ENCODE measurements around the gene S100A1. TPM values are rescaled to one million over a fixed set of nuclear protein-coding genes. Genes with fewer than 3 reads are reported as not detected.
"Not testable (repeated sequence)": the region's sequence is repeated elsewhere in the genome, so short reads cannot be mapped to it uniquely, and the experiment has no call there.

Gene S100A1
- total RNA-seq, 1 donor from 2014 or later, result 1.3 TPM

DNA sequence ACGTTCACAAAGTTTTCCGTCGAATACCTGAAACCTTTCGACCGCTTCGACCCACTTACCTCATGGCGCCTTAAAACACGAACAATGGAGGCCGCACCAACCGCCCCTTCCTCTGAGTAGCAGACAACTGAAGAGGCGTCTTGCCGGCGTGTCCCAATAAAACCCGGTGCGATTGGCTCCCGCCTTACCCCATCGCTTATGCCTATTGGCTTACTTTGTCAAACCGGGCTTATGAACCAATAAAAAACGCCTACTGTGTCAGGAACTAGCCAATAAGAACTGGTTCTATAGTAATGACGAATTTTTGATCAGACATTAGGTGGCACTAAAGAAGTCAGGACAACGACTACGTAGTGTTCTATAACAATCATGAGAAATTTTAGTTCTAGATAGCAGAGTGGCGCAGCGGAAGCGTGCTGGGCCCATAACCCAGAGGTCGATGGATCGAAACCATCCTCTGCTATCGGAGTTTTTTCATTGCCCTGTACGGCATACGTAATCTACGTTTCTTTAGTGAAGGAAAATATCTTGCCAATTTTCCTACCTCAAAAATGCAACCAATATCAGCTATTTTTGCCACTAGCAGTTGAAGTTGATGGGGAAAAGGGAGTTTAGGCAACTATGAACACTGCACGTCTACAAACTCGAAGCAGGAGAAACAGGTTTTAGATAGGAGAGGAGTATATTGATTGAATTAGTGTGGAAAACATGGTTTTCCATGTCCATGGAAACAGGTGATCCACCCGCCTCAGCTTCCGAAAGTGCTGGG is 42.8 kb downstream of the S100A1 start, which contains the start of gene ILF2:
Gene ILF2, minus strand, starts transcription at position 135 of the 769 bp plus-strand sequence. Its CDS starts 71 bp downstream, at position 64.
- TF ChIP-seq, protein P1, sequence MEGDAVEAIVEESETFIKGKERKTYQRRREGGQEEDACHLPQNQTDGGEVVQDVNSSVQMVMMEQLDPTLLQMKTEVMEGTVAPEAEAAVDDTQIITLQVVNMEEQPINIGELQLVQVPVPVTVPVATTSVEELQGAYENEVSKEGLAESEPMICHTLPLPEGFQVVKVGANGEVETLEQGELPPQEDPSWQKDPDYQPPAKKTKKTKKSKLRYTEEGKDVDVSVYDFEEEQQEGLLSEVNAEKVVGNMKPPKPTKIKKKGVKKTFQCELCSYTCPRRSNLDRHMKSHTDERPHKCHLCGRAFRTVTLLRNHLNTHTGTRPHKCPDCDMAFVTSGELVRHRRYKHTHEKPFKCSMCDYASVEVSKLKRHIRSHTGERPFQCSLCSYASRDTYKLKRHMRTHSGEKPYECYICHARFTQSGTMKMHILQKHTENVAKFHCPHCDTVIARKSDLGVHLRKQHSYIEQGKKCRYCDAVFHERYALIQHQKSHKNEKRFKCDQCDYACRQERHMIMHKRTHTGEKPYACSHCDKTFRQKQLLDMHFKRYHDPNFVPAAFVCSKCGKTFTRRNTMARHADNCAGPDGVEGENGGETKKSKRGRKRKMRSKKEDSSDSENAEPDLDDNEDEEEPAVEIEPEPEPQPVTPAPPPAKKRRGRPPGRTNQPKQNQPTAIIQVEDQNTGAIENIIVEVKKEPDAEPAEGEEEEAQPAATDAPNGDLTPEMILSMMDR (IDR thresholded peaks at IDR 0.05; ENCODE audit: insufficient read depth, low read length, poor library complexity, severe bottlenecking), result peak; percentile 27
- H3K4me3 ChIP-seq (ENCODE audit: low read depth, low read length), result peak within 1 kb of the TSS; percentile 98
- H3K27me3 ChIP-seq (ENCODE audit: control insufficient read depth, insufficient read depth, low read length), result no peaks in the 10 kb centered on the region
- H3K36me3 ChIP-seq (ENCODE audit: control insufficient read depth, insufficient read depth, low read length), result no peaks in the 10 kb centered on the region
- DNase-seq (ENCODE audit: low read depth), result peak; percentile 100

DNA sequence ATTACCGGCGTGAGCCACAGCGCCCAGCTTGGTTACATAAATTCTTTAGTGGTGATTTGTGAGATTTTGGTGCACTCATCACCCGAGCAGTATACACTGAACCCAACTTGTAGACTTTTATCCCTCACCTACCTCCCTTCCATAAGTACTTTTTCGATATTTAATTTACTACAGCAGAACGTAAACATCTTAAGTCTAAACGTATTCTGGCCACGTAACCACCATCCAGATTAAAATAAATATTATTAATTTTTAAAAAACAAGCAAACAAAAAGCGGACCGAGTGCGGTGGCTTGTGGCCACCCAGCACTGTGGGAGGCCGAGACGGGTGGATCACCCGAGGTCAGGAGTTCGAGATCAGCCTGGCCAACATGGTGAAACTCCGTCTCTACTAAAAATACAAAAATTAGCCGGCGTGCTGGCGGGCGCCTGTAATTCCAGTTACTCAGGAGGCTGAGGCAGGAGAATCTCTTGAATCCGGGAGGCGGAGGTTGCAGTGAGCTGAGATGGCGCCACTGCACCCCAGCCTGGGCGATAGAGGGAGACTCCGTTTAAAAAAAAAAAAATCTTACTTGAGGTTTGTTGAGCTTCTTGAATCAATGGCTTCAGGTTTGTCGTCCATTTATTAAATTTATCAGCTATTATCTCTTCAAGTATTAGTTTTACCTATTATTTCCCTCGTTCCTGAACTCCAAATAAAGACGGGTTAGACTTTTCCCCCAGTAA is 43.6 kb downstream of the S100A1 start:
- not testable (repeated sequence) for H3K27me3 ChIP-seq (ENCODE audit: control insufficient read depth, insufficient read depth, low read length); H3K36me3 ChIP-seq (ENCODE audit: control insufficient read depth, insufficient read depth, low read length); DNase-seq (ENCODE audit: low read depth)
- H3K4me3 ChIP-seq (ENCODE audit: low read depth, low read length), result peak overlapping the region; percentile 39

DNA sequence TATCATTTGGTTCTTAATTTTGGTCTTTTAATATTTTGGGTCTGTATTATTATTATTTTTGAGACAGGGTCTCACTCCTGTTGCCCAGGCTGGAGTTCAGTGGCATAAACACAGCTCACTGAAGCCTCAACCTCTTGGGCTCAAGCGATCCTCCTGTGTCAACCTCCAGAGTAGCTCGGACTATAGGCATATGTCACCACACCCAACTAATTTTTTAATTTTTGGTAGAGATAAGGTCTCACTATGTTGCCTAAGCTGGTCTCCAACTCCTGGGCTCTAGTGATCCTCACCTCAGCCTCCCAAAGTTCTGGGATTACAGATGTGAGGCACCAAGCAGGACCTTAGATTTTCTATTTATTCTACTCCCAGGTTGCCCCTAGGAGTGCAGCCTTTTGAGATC is 45.3 kb downstream of the S100A1 start:
- DNase-seq (ENCODE audit: low read depth), result no peak
- no peak overlapping the region for H3K4me3 ChIP-seq (ENCODE audit: low read depth, low read length)
- peaks cover 8% of the 10 kb centered on the region for H3K27me3 ChIP-seq (ENCODE audit: control insufficient read depth, insufficient read depth, low read length)
- no peaks in the 10 kb centered on the region for H3K36me3 ChIP-seq (ENCODE audit: control insufficient read depth, insufficient read depth, low read length)
- TF ChIP-seq, protein P1 (IDR thresholded peaks at IDR 0.05; ENCODE audit: insufficient read depth, low read length, poor library complexity, severe bottlenecking), result no peak

DNA sequence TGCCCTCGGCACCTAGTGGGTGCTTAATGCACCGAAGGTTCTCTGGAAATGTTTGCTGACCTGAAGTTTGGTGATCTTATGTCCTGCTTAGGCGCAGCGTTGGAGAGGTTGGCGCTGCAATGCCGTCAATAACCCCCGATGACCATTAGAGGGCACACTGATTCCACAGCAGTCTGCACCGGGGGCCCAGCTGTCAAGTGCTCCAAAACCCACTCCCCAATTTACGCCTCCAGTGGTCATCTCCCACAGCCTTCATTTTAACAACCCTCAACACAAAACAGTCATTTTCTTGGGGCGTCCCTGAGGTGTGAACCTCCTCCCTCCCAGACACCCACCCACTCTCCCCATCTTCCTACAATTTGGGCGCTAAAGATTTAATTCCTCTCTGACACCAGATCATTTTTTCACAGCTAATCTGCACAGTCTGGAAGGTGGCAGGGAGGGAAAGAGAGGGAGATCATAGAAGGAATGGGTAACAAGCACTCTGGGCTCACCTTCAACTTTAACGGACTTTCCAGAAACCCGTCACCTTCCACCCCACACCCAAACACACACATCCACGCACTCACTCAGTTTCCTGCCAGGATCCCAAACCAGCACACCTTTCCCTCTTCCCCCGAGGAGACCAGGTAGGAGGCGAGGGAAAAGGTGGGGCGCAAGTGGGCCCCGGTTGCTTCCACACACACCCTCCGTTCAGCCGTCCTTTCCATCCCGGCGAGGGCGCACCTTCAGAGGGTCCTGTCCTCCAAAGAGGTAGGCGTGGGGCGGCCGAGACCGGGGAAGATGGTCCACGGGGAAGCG is 49.7 kb downstream of the S100A1 start:
- peaks cover 32% of the 10 kb centered on the region for H3K27me3 ChIP-seq (ENCODE audit: control insufficient read depth, insufficient read depth, low read length)
- TF ChIP-seq, protein P1 (IDR thresholded peaks at IDR 0.05; ENCODE audit: insufficient read depth, low read length, poor library complexity, severe bottlenecking), result peak; percentile 88
- no peak for DNase-seq (ENCODE audit: low read depth)
- peak overlapping the region; percentile 52 for H3K4me3 ChIP-seq (ENCODE audit: low read depth, low read length)
- H3K36me3 ChIP-seq (ENCODE audit: control insufficient read depth, insufficient read depth, low read length), result no peaks in the 10 kb centered on the region

DNA sequence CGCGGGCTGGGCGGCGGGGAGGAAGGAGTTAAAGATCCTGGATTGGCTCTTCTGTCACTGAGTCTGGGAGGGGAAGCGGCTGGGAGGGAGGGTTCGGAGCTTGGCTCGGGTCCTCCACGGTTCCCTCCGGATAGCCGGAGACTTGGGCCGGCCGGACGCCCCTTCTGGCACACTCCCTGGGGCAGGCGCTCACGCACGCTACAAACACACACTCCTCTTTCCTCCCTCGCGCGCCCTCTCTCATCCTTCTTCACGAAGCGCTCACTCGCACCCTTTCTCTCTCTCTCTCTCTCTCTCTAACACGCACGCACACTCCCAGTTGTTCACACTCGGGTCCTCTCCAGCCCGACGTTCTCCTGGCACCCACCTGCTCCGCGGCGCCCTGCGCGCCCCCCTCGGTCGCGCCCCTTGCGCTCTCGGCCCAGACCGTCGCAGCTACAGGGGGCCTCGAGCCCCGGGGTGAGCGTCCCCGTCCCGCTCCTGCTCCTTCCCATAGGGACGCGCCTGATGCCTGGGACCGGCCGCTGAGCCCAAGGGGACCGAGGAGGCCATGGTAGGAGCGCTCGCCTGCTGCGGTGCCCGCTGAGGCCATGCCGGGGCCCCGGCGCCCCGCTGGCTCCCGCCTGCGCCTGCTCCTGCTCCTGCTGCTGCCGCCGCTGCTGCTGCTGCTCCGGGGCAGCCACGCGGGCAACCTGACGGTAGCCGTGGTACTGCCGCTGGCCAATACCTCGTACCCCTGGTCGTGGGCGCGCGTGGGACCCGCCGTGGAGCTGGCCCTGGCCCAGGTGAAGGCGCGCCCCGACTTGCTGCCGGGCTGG is 50.5 kb downstream of the S100A1 start, which contains the start of gene NPR1:
Gene NPR1, plus strand, starts transcription at position 170 of the 818 bp plus-strand sequence. Its CDS starts 421 bp downstream, at position 591.
- Histone ChIP-seq H3K36me3 (ENCODE audit: control insufficient read depth, insufficient read depth, low read length) (no peaks in the 10 kb centered on the region), H3K27me3 (ENCODE audit: control insufficient read depth, insufficient read depth, low read length) (peaks cover 32% of the 10 kb centered on the region), H3K4me3 (ENCODE audit: low read depth, low read length) (peak within 1 kb of the TSS; percentile 52)
- TF ChIP-seq, protein P1 (IDR thresholded peaks at IDR 0.05; ENCODE audit: insufficient read depth, low read length, poor library complexity, severe bottlenecking), result no peak
- DNase-seq (ENCODE audit: low read depth), result no peak
